Neural cell (in vitro differentiated cells): ENCODE results near the gene NDUFV1. TPM values are rescaled to one million over a fixed set of nuclear protein-coding genes. Genes with fewer than 3 reads are reported as not detected.
"Not testable (repeated sequence)": the region's sequence is repeated elsewhere in the genome, so short reads cannot be mapped to it uniquely, and the experiment has no call there.

Experiments
- H2AFZ ChIP-seq: fragments of 200-600, 300-800 bp; sonication (generic), shearing (Covaris generic); 2 replicates; pipeline ENCODE4 v1.6.0; 2014; ENCODE audit warnings: low read depth, mild to moderate bottlenecking, antibody characterized with exemption, low read length, moderate library complexity
- H3F3A ChIP-seq: fragments of 200-600 bp; shearing (Covaris generic); 2 replicates; pipeline ENCODE4 v1.6.1; 2016; ENCODE audit warnings: mild to moderate bottlenecking, moderate library complexity, mixed read lengths, antibody characterized with exemption, low read length; ENCODE audit not compliant: insufficient read depth, poor library complexity, severe bottlenecking
- H3K27ac ChIP-seq: fragments of 200-600, 300-800 bp; sonication (generic), shearing (Covaris generic); 2 replicates; pipeline ENCODE4 v1.5.1; 2014; ENCODE audit warnings: mild to moderate bottlenecking, low read length, moderate library complexity
- H3K27me3 ChIP-seq: fragments of 300-800, 200-600 bp; sonication (generic), shearing (Covaris generic); 2 replicates; pipeline ENCODE4 v1.6.0; 2014; ENCODE audit warnings: mild to moderate bottlenecking, low read depth, low read length, moderate library complexity; ENCODE audit not compliant: insufficient read depth
- H3K36me3 ChIP-seq: fragments of 300-800, 200-600 bp; sonication (generic), shearing (Covaris generic); 2 replicates; pipeline ENCODE4 v1.5.1; 2014; ENCODE audit warnings: mild to moderate bottlenecking, antibody characterized with exemption, low read length, moderate library complexity; ENCODE audit not compliant: insufficient read depth
- H3K4me2 ChIP-seq: fragments of 300-800, 200-600 bp; sonication (generic), shearing (Covaris generic); 2 replicates; pipeline ENCODE4 v1.6.0; 2014; ENCODE audit warnings: mild to moderate bottlenecking, low read length
- H3K4me3 ChIP-seq: fragments of 300-800, 200-600 bp; sonication (generic), shearing (Covaris generic); 2 replicates; pipeline ENCODE4 v1.5.1; 2014; ENCODE audit warnings: mild to moderate bottlenecking, low read length, moderate library complexity
- H3K79me2 ChIP-seq: fragments of 200-600 bp; shearing (Covaris generic); replicated peaks from 2 replicates; pipeline ENCODE4 v1.6.0; 2014; ENCODE audit warnings: mild to moderate bottlenecking, low read length, moderate library complexity; ENCODE audit not compliant: insufficient read depth
- H3K9ac ChIP-seq: fragments of 300-800, 200-600 bp; sonication (generic), shearing (Covaris generic); 2 replicates; pipeline ENCODE4 v1.6.1; 2016; ENCODE audit warnings: mild to moderate bottlenecking, low read length, mixed read lengths
- H3K9me2 ChIP-seq: fragments of 200-600 bp; shearing (Covaris generic); 2 replicates; pipeline ENCODE4 v1.6.1; 2016; ENCODE audit warnings: mild to moderate bottlenecking, low read length, mixed read lengths; ENCODE audit not compliant: insufficient read depth
- H3K9me3 ChIP-seq: fragments of 200-600, 300-800 bp; sonication (generic), shearing (Covaris generic); 2 replicates; pipeline ENCODE4 v1.6.1; 2016; ENCODE audit warnings: mild to moderate bottlenecking, mixed run types, low read length, moderate library complexity, mixed read lengths
- H4K20me1 ChIP-seq: fragments of 200-600 bp; shearing (Covaris generic); 2 replicates; pipeline ENCODE4 v1.6.1; 2016; ENCODE audit warnings: mild to moderate bottlenecking, mixed run types; ENCODE audit not compliant: insufficient read depth
- CTCF ChIP-seq: fragments of 450-650 bp; IDR thresholded peaks from 2 replicates; pipeline ENCODE4 v1.5.1; 2014; ENCODE audit warnings: antibody characterized with exemption, mild to moderate bottlenecking, moderate library complexity; ENCODE audit not compliant: poor library complexity, severe bottlenecking
- EP300 ChIP-seq: fragments of 450-650 bp; conservative IDR thresholded peaks from 2 replicates; pipeline ENCODE4 v1.6.1; 2014; ENCODE audit warnings: antibody characterized with exemption, mild to moderate bottlenecking, moderate library complexity; ENCODE audit not compliant: poor library complexity, severe bottlenecking
- EZH2 ChIP-seq: fragments of 200-600, 300-800 bp; shearing (Covaris generic), sonication (generic); IDR thresholded peaks from 2 replicates; pipeline ENCODE4 v1.6.1; 2014; ENCODE audit warnings: antibody characterized with exemption, low read length, borderline replicate concordance, mild to moderate bottlenecking; ENCODE audit not compliant: insufficient read depth, poor library complexity, severe bottlenecking
- MXI1 ChIP-seq: fragments of 450-650 bp; conservative IDR thresholded peaks from 2 replicates; pipeline ENCODE4 v1.6.1; 2014; ENCODE audit warnings: antibody characterized with exemption, mild to moderate bottlenecking; ENCODE audit not compliant: poor library complexity, severe bottlenecking
- POLR2AphosphoS5 ChIP-seq: IDR thresholded peaks from 2 replicates; pipeline ENCODE4 v1.6.1; 2012
- RAD21 ChIP-seq: fragments of 450-650 bp; conservative IDR thresholded peaks from 2 replicates; pipeline ENCODE4 v1.6.1; 2014; ENCODE audit warnings: antibody characterized with exemption, mild to moderate bottlenecking, moderate library complexity
- REST ChIP-seq: IDR thresholded peaks from 2 replicates; pipeline ENCODE4 v1.6.1; 2012; ENCODE audit warnings: borderline replicate concordance
- SMC3 ChIP-seq: fragments of 450-650 bp; conservative IDR thresholded peaks from 2 replicates; pipeline ENCODE4 v1.6.1; 2014; ENCODE audit warnings: antibody characterized with exemption, mild to moderate bottlenecking, moderate library complexity; ENCODE audit not compliant: poor library complexity
- TAF1 ChIP-seq: IDR thresholded peaks from 2 replicates; pipeline ENCODE4 v1.6.1; 2012; ENCODE audit warnings: low read depth
- polyA plus RNA-seq: library from polyadenylated mRNA; depleted of rRNA; stranded (reverse); fragments of >200 nt; gene quantifications from 2 replicates; pipeline ENCODE4 v1.2.3, GENCODE V29; 2014

The NDUFV1 gene
- polyA plus RNA-seq, 1 donor from 2014 or later = 393 TPM

- Histone ChIP-seq H2AFZ (no peak overlapping the region), H4K20me1 (no peaks in the 10 kb centered on the region), H3K27ac (no peak overlapping the region), H3F3A (no peaks in the 10 kb centered on the region), H3K9ac (no peak overlapping the region), H3K79me2 (no peaks in the 10 kb centered on the region), H3K27me3 (no peaks in the 10 kb centered on the region), H3K9me2 (no peaks in the 10 kb centered on the region), H3K4me3 (no peak overlapping the region), H3K4me2 (no peak overlapping the region), H3K9me3 (no peaks in the 10 kb centered on the region), H3K36me3 (no peaks in the 10 kb centered on the region)
- TF ChIP-seq REST (no peak), CTCF (no peak), EP300 (no peak), MXI1 (no peak), SMC3 (no peak), POLR2AphosphoS5 (no peak), TAF1 (no peak), RAD21 (no peak), EZH2 (no peak)
Measured at GRCh38 chr11:67561971-67562619, 44.6 kb upstream of the NDUFV1 start.

GRCh38 chr11:67562963-67563704 lies 43.6 kb upstream of the NDUFV1 start:
- Histone ChIP-seq H3K9me2 (no peaks in the 10 kb centered on the region), H3K36me3 (no peaks in the 10 kb centered on the region), H3F3A (no peaks in the 10 kb centered on the region), H3K9me3 (no peaks in the 10 kb centered on the region), H4K20me1 (no peaks in the 10 kb centered on the region), H3K9ac (no peak overlapping the region), H3K4me3 (no peak overlapping the region), H3K4me2 (no peak overlapping the region), H3K79me2 (no peaks in the 10 kb centered on the region), H2AFZ (no peak overlapping the region), H3K27ac (no peak overlapping the region), H3K27me3 (no peaks in the 10 kb centered on the region)
- no peak for TF ChIP-seq POLR2AphosphoS5
- no peak for TF ChIP-seq REST
- TF ChIP-seq MXI1 = no peak
- no peak for TF ChIP-seq EP300
- TF ChIP-seq CTCF = no peak
- TF ChIP-seq RAD21 = no peak
- no peak for TF ChIP-seq SMC3
- no peak for TF ChIP-seq TAF1
- no peak for TF ChIP-seq EZH2

GRCh38 chr11:67563705-67564114 lies 43.0 kb upstream of the NDUFV1 start:
- not testable (repeated sequence) for H3K27ac ChIP-seq, H2AFZ ChIP-seq, H4K20me1 ChIP-seq, H3K9me2 ChIP-seq, H3K4me2 ChIP-seq, H3K79me2 ChIP-seq, H3K36me3 ChIP-seq, H3K9ac ChIP-seq, H3K27me3 ChIP-seq, H3K9me3 ChIP-seq, H3F3A ChIP-seq, H3K4me3 ChIP-seq
